ENCODE measurements around the gene VPS33A.
A peak's percentile ranks its signal among the peaks of the same experiment; 100 is the strongest.
"Not testable (repeated sequence)": the region's sequence is repeated elsewhere in the genome, so short reads cannot be mapped to it uniquely, and the experiment has no call there.

The VPS33A gene

GRCh38 chr12:122295877-122296276, 29.6 kb upstream of the VPS33A start:
- Histone ChIP-seq H3K4me2 (ENCODE audit: low read length) (no peak overlapping the region), H3K4me1 (ENCODE audit: control insufficient read depth, insufficient read depth, low read length) (peaks cover 2% of the 10 kb centered on the region), H3K4me3 (ENCODE audit: low read length) (no peak overlapping the region), H3K27me3 (ENCODE audit: control insufficient read depth, insufficient read depth, low read length) (no peaks in the 10 kb centered on the region), H3K9me3 (replicated peaks; ENCODE audit: low read length) (no peaks in the 10 kb centered on the region), H3K36me3 (ENCODE audit: insufficient read depth, low read length) (peaks cover 20% of the 10 kb centered on the region), H3K9ac (ENCODE audit: low read depth, low read length) (no peak overlapping the region)

- no peaks in the 10 kb centered on the region for H3K9me3 ChIP-seq (replicated peaks; ENCODE audit: low read length)
- no peak overlapping the region for H3K4me3 ChIP-seq (ENCODE audit: low read length)
- H3K36me3 ChIP-seq (ENCODE audit: insufficient read depth, low read length) = peaks cover 17% of the 10 kb centered on the region
- no peak overlapping the region for H3K4me2 ChIP-seq (ENCODE audit: low read length)
- no peaks in the 10 kb centered on the region for H3K27me3 ChIP-seq (ENCODE audit: control insufficient read depth, insufficient read depth, low read length)
- peaks cover 15% of the 10 kb centered on the region for H3K4me1 ChIP-seq (ENCODE audit: control insufficient read depth, insufficient read depth, low read length)
- H3K9ac ChIP-seq (ENCODE audit: low read depth, low read length) = no peak overlapping the region
These were observed 26.8 kb upstream of the VPS33A start for GRCh38 chr12:122293081-122293480.

- Histone ChIP-seq H3K4me2 (ENCODE audit: low read length) (no peak overlapping the region), H3K27me3 (ENCODE audit: control insufficient read depth, insufficient read depth, low read length) (no peaks in the 10 kb centered on the region), H3K4me3 (ENCODE audit: low read length) (no peak overlapping the region), H3K9ac (ENCODE audit: low read depth, low read length) (no peak overlapping the region), H3K36me3 (ENCODE audit: insufficient read depth, low read length) (peaks cover 16% of the 10 kb centered on the region), H3K4me1 (ENCODE audit: control insufficient read depth, insufficient read depth, low read length) (peaks cover 15% of the 10 kb centered on the region), H3K9me3 (replicated peaks; ENCODE audit: low read length) (no peaks in the 10 kb centered on the region)
These were observed 25.1 kb upstream of the VPS33A start for GRCh38 chr12:122291431-122291830.

- Histone ChIP-seq H3K36me3 (ENCODE audit: insufficient read depth, low read length) (peaks cover 22% of the 10 kb centered on the region), H3K4me1 (ENCODE audit: control insufficient read depth, insufficient read depth, low read length) (peaks cover 9% of the 10 kb centered on the region), H3K4me3 (ENCODE audit: low read length) (no peak overlapping the region), H3K9ac (ENCODE audit: low read depth, low read length) (no peak overlapping the region), H3K4me2 (ENCODE audit: low read length) (no peak overlapping the region), H3K9me3 (replicated peaks; ENCODE audit: low read length) (no peaks in the 10 kb centered on the region), H3K27me3 (ENCODE audit: control insufficient read depth, insufficient read depth, low read length) (no peaks in the 10 kb centered on the region)
These were observed 17.4 kb upstream of the VPS33A start for GRCh38 chr12:122283680-122284079.

GRCh38 chr12:122282061-122282460, 15.8 kb upstream of the VPS33A start:
- Histone ChIP-seq H3K4me3 (ENCODE audit: low read length) (no peak overlapping the region), H3K4me2 (ENCODE audit: low read length) (peak overlapping the region; percentile 51), H3K4me1 (ENCODE audit: control insufficient read depth, insufficient read depth, low read length) (peaks cover 9% of the 10 kb centered on the region), H3K9ac (ENCODE audit: low read depth, low read length) (no peak overlapping the region), H3K36me3 (ENCODE audit: insufficient read depth, low read length) (peaks cover 22% of the 10 kb centered on the region), H3K27me3 (ENCODE audit: control insufficient read depth, insufficient read depth, low read length) (no peaks in the 10 kb centered on the region), H3K9me3 (replicated peaks; ENCODE audit: low read length) (no peaks in the 10 kb centered on the region)

GRCh38 chr12:122276242-122276641, 9.9 kb upstream of the VPS33A start:
- Histone ChIP-seq H3K4me3 (ENCODE audit: low read length) (no peak overlapping the region), H3K9ac (ENCODE audit: low read depth, low read length) (no peak overlapping the region), H3K36me3 (ENCODE audit: insufficient read depth, low read length) (peaks cover 50% of the 10 kb centered on the region)

GRCh38 chr12:122275459-122275858, 9.2 kb upstream of the VPS33A start:
- Histone ChIP-seq H3K9ac (ENCODE audit: low read depth, low read length) (no peak overlapping the region), H3K9me3 (replicated peaks; ENCODE audit: low read length) (no peaks in the 10 kb centered on the region), H3K4me1 (ENCODE audit: control insufficient read depth, insufficient read depth, low read length) (no peaks in the 10 kb centered on the region), H3K27me3 (ENCODE audit: control insufficient read depth, insufficient read depth, low read length) (no peaks in the 10 kb centered on the region), H3K4me2 (ENCODE audit: low read length) (no peak overlapping the region), H3K4me3 (ENCODE audit: low read length) (no peak overlapping the region), H3K36me3 (ENCODE audit: insufficient read depth, low read length) (peaks cover 44% of the 10 kb centered on the region)

More at GRCh38 chr12:122276242-122276641, 9.9 kb upstream of the VPS33A start:
- Histone ChIP-seq H3K9me3 (replicated peaks; ENCODE audit: low read length) (no peaks in the 10 kb centered on the region), H3K27me3 (ENCODE audit: control insufficient read depth, insufficient read depth, low read length) (no peaks in the 10 kb centered on the region), H3K4me1 (ENCODE audit: control insufficient read depth, insufficient read depth, low read length) (no peaks in the 10 kb centered on the region), H3K4me2 (ENCODE audit: low read length) (no peak overlapping the region)

GRCh38 chr12:122265886-122266229, 436 bp downstream of the VPS33A start:
- Histone ChIP-seq H3K9ac (ENCODE audit: low read depth, low read length) (peak overlapping the region; percentile 93), H3K9me3 (replicated peaks; ENCODE audit: low read length) (no peaks in the 10 kb centered on the region), H3K36me3 (ENCODE audit: insufficient read depth, low read length) (peaks cover 11% of the 10 kb centered on the region), H3K4me2 (ENCODE audit: low read length) (peak overlapping the region; percentile 95), H3K4me1 (ENCODE audit: control insufficient read depth, insufficient read depth, low read length) (peaks cover 5% of the 10 kb centered on the region), H3K27me3 (ENCODE audit: control insufficient read depth, insufficient read depth, low read length) (no peaks in the 10 kb centered on the region), H3K4me3 (ENCODE audit: low read length) (peak overlapping the region; percentile 95)

- peak overlapping the region; percentile 95 for H3K4me3 ChIP-seq (ENCODE audit: low read length)
- H3K4me2 ChIP-seq (ENCODE audit: low read length) = peak overlapping the region; percentile 95
- H3K9ac ChIP-seq (ENCODE audit: low read depth, low read length) = peak overlapping the region; percentile 93
- peaks cover 12% of the 10 kb centered on the region for H3K36me3 ChIP-seq (ENCODE audit: insufficient read depth, low read length)
- no peaks in the 10 kb centered on the region for H3K9me3 ChIP-seq (replicated peaks; ENCODE audit: low read length)
- H3K27me3 ChIP-seq (ENCODE audit: control insufficient read depth, insufficient read depth, low read length) = no peaks in the 10 kb centered on the region
- H3K4me1 ChIP-seq (ENCODE audit: control insufficient read depth, insufficient read depth, low read length) = peaks cover 5% of the 10 kb centered on the region
These were observed 818 bp downstream of the VPS33A start for GRCh38 chr12:122265476-122265875.

- not testable (repeated sequence) for H3K4me3 ChIP-seq (ENCODE audit: low read length); H3K9ac ChIP-seq (ENCODE audit: low read depth, low read length); H3K4me1 ChIP-seq (ENCODE audit: control insufficient read depth, insufficient read depth, low read length); H3K27me3 ChIP-seq (ENCODE audit: control insufficient read depth, insufficient read depth, low read length); H3K9me3 ChIP-seq (replicated peaks; ENCODE audit: low read length); H3K4me2 ChIP-seq (ENCODE audit: low read length)
- peaks cover 29% of the 10 kb centered on the region for H3K36me3 ChIP-seq (ENCODE audit: insufficient read depth, low read length)
These were observed 5.6 kb downstream of the VPS33A start for GRCh38 chr12:122260735-122261134.

- peaks cover 29% of the 10 kb centered on the region for H3K36me3 ChIP-seq (ENCODE audit: insufficient read depth, low read length)
- H3K9ac ChIP-seq (ENCODE audit: low read depth, low read length); H3K4me3 ChIP-seq (ENCODE audit: low read length); H3K4me2 ChIP-seq (ENCODE audit: low read length); H3K27me3 ChIP-seq (ENCODE audit: control insufficient read depth, insufficient read depth, low read length); H3K9me3 ChIP-seq (replicated peaks; ENCODE audit: low read length); H3K4me1 ChIP-seq (ENCODE audit: control insufficient read depth, insufficient read depth, low read length): not testable (repeated sequence)
These were observed 7.4 kb downstream of the VPS33A start for GRCh38 chr12:122258939-122259338.

- H3K4me2 ChIP-seq (ENCODE audit: low read length); H3K4me1 ChIP-seq (ENCODE audit: control insufficient read depth, insufficient read depth, low read length); H3K9me3 ChIP-seq (replicated peaks; ENCODE audit: low read length); H3K4me3 ChIP-seq (ENCODE audit: low read length); H3K9ac ChIP-seq (ENCODE audit: low read depth, low read length); H3K27me3 ChIP-seq (ENCODE audit: control insufficient read depth, insufficient read depth, low read length): not testable (repeated sequence)
- peaks cover 29% of the 10 kb centered on the region for H3K36me3 ChIP-seq (ENCODE audit: insufficient read depth, low read length)
These were observed 7.8 kb downstream of the VPS33A start for GRCh38 chr12:122258462-122258861.
